Liver (tissue), 9 donors: ENCODE data around the gene CRTAP. TPM values are rescaled to one million over a fixed set of nuclear protein-coding genes. Genes with fewer than 3 reads are reported as not detected.
"Not testable (repeated sequence)": the region's sequence is repeated elsewhere in the genome, so short reads cannot be mapped to it uniquely, and the experiment has no call there.

Experiments used
- DNase-seq: peaks from one replicate; pipeline ENCODE4 v3.0.0-alpha.2; 2017; ENCODE audit warnings: low spot score
- H3K27ac ChIP-seq, 2 donors: one replicate each; pipeline ENCODE4 v1.7.0; 2013; ENCODE audit warnings: inconsistent platforms in 2 of 2, low read length in 2 of 2, control low read depth in 1 of 2, low read depth in 1 of 2, mild to moderate bottlenecking in 1 of 2
- H3K27me3 ChIP-seq, 4 donors: one replicate each; pipeline versions ENCODE4 v1.6.1 to v1.7.0; 2013; ENCODE audit warnings: low read length in 3 of 4, inconsistent platforms in 1 of 4, mild to moderate bottlenecking in 1 of 4, moderate library complexity in 1 of 4; ENCODE audit not compliant: control insufficient read depth in 4 of 4, insufficient read depth in 4 of 4
- H3K36me3 ChIP-seq, 4 donors: one replicate each; pipeline versions ENCODE4 v1.6.1 to v1.7.0; 2013; ENCODE audit warnings: low read length in 3 of 4, mild to moderate bottlenecking in 3 of 4, low read depth in 1 of 4, moderate library complexity in 1 of 4; ENCODE audit not compliant: control insufficient read depth in 4 of 4, insufficient read depth in 3 of 4
- H3K4me1 ChIP-seq, 4 donors: one replicate each; pipeline versions ENCODE4 v1.6.1 to v1.7.0; 2013; ENCODE audit warnings: low read length in 3 of 4, mild to moderate bottlenecking in 3 of 4, moderate library complexity in 1 of 4; ENCODE audit not compliant: control insufficient read depth in 4 of 4, insufficient read depth in 4 of 4
- H3K4me3 ChIP-seq, 3 donors: one replicate each; pipeline versions ENCODE4 v1.6.1 to v1.7.0; 2013; ENCODE audit warnings: low read length in 3 of 3, control low read depth in 1 of 3, low read depth in 1 of 3, mild to moderate bottlenecking in 1 of 3
- H3K9ac ChIP-seq, 2 donors: one replicate each; pipeline ENCODE4 v1.7.0; 2013; ENCODE audit warnings: low read length in 2 of 2, mild to moderate bottlenecking in 2 of 2, moderate library complexity in 2 of 2, control low read depth in 1 of 2, low read depth in 1 of 2
- H3K9me3 ChIP-seq, 4 donors: one replicate each; pipeline versions ENCODE4 v1.6.1 to v1.7.0; 2013; ENCODE audit warnings: low read length in 3 of 4; ENCODE audit not compliant: control insufficient read depth in 4 of 4
- ATF3 ChIP-seq: IDR thresholded peaks from 2 replicates; pipeline ENCODE4 v1.6.1; 2016; ENCODE audit warnings: antibody characterized with exemption
- CTCF ChIP-seq: fragments of 150-350 bp; IDR thresholded peaks from 2 replicates; pipeline ENCODE4 v1.5.1; 2017; ENCODE audit warnings: improper control_type of control experiment, low read depth, low read length; ENCODE audit not compliant: missing input control
- EGR1 ChIP-seq, 2 donors: IDR thresholded peaks; 2 replicates each; pipeline ENCODE4 v1.6.1; 2016 to 2018; ENCODE audit warnings: antibody characterized with exemption in 2 of 2, low read depth in 2 of 2
- FOXA1 ChIP-seq: IDR thresholded peaks from 2 replicates; pipeline ENCODE4 v1.6.1; 2016; ENCODE audit warnings: antibody characterized with exemption
- FOXA2 ChIP-seq: IDR thresholded peaks from 2 replicates; pipeline ENCODE4 v1.6.1; 2016; ENCODE audit warnings: antibody characterized with exemption
- HNF4A ChIP-seq, 2 donors: conservative IDR thresholded peaks; 2 replicates each; pipeline ENCODE4 v1.6.1; 2016; ENCODE audit warnings: antibody characterized with exemption in 2 of 2, mild to moderate bottlenecking in 2 of 2
- JUND ChIP-seq, 2 donors: IDR thresholded peaks; 2 replicates each; pipeline ENCODE4 v1.6.1; 2016; ENCODE audit warnings: antibody characterized with exemption in 2 of 2
- MAX ChIP-seq: IDR thresholded peaks from 2 replicates; pipeline ENCODE4 v1.6.1; 2016; ENCODE audit warnings: antibody characterized with exemption
- NR2F2 ChIP-seq: IDR thresholded peaks from 2 replicates; pipeline ENCODE4 v1.6.1; 2016; ENCODE audit warnings: antibody characterized with exemption
- REST ChIP-seq: IDR thresholded peaks from 2 replicates; pipeline ENCODE4 v1.6.1; 2016; ENCODE audit warnings: antibody characterized with exemption, mild to moderate bottlenecking
- RXRA ChIP-seq, 2 donors: IDR thresholded peaks; 2 replicates each; pipeline ENCODE4 v1.6.1; 2017 to 2018; ENCODE audit warnings: antibody characterized with exemption in 2 of 2, mild to moderate bottlenecking in 1 of 2
- SP1 ChIP-seq: IDR thresholded peaks from 2 replicates; pipeline ENCODE4 v1.6.1; 2018; ENCODE audit warnings: antibody characterized with exemption, mild to moderate bottlenecking
- YY1 ChIP-seq: IDR thresholded peaks from 2 replicates; pipeline ENCODE4 v1.6.1; 2016; ENCODE audit warnings: antibody characterized with exemption, mild to moderate bottlenecking
- ZBTB33 ChIP-seq: IDR thresholded peaks from 2 replicates; pipeline ENCODE4 v1.6.1; 2016; ENCODE audit warnings: antibody characterized with exemption
- WGBS: extraction: QIAGEN DNeasy Blood & Tissue Kit; methylation state at CpG from one replicate; pipeline ENCODE4 v1.1.7; 2013; 5-methylcytosine and 5-hydroxymethylcytosine counted together
- polyA plus RNA-seq, 2 donors: library from polyadenylated mRNA; stranded (reverse) in 1 of 2; unstranded in 1 of 2; fragments of 200-250 nt in 1 of 2; fragments of >200 nt in 1 of 2; fragmentation: Nextera tagmentation in 1 of 2; extraction: Ambion mirVana in 1 of 2; gene quantifications; one replicate each; pipeline versions ENCODE4 v1.2.1 to v1.2.3, GENCODE V29; 2013 to 2015
- total RNA-seq, 2 donors: library from RNA; depleted of rRNA; stranded (reverse); fragments of >200 nt; gene quantifications; one replicate each; pipeline ENCODE4 v1.2.3, GENCODE V29; 2014
- donor health status: healthy.
- donor health status: healthy.
- donor health status: healthy.
- donor health status: healthy.
- donor health status: healthy.

CRTAP gene
- total and polyA plus RNA-seq, 4 donors = 26.5 to 47.6 (median 38.5) TPM

- Histone ChIP-seq H3K4me1 (no peaks in the 10 kb centered on the region), H3K4me3 (no peak overlapping the region), H3K36me3 (peaks cover 10 to 25% (median 18%) of the 10 kb centered on the region in 4 donors), H3K9ac (no peak overlapping the region), H3K9me3 (no peaks in the 10 kb centered on the region), H3K27ac (no peak overlapping the region), H3K27me3 (no peaks in the 10 kb centered on the region)
- 70% methylated on average over 4 of the region's 4 CpGs for WGBS
- no peak for DNase-seq
- TF ChIP-seq MAX (no peak), NR2F2 (no peak), EGR1 (IDR thresholded peaks at IDR 0.05; ENCODE audit: low read depth in 2 of 2) (no peak)
Measured at GRCh38 chr3:33134026-33134625, 20.3 kb downstream of the CRTAP start.

- Histone ChIP-seq H3K9me3 (no peaks in the 10 kb centered on the region), H3K9ac (no peak overlapping the region), H3K27ac (no peak overlapping the region), H3K4me3 (no peak overlapping the region), H3K27me3 (no peaks in the 10 kb centered on the region), H3K4me1 (no peaks in the 10 kb centered on the region), H3K36me3 (peaks cover 9 to 31% (median 13%) of the 10 kb centered on the region in 4 donors)
- 81% methylated on average over 1 of the region's 1 CpG for WGBS
- no peak for TF ChIP-seq SP1
- no peak for TF ChIP-seq HNF4A (conservative IDR thresholded peaks at IDR 0.05)
- TF ChIP-seq REST = no peak
- no peak for TF ChIP-seq JUND (IDR thresholded peaks at IDR 0.05)
- no peak for TF ChIP-seq ATF3
- no peak for TF ChIP-seq FOXA1
- no peak for TF ChIP-seq CTCF
- no peak for TF ChIP-seq YY1
- TF ChIP-seq FOXA2 = no peak
- no peak for TF ChIP-seq NR2F2
- TF ChIP-seq RXRA (IDR thresholded peaks at IDR 0.05) = no peak
- no peak for TF ChIP-seq ZBTB33
- TF ChIP-seq EGR1 (IDR thresholded peaks at IDR 0.05; ENCODE audit: low read depth in 2 of 2) = no peak
- no peak for DNase-seq
Measured at GRCh38 chr3:33137691-33138090, 23.9 kb downstream of the CRTAP start.

GRCh38 chr3:33139006-33139623 lies 25.3 kb downstream of the CRTAP start:
- not testable (repeated sequence) for H3K9me3 ChIP-seq, H3K27me3 ChIP-seq, H3K9ac ChIP-seq, DNase-seq, H3K4me1 ChIP-seq, H3K27ac ChIP-seq, H3K4me3 ChIP-seq
- peaks cover 7 to 27% (median 15%) of the 10 kb centered on the region in 4 donors for H3K36me3 ChIP-seq
- 92% methylated on average over 8 of the region's 8 CpGs for WGBS
